H9 (cell line): ENCODE data around the gene LILRA6. TPM values are rescaled to one million over a fixed set of nuclear protein-coding genes. Genes with fewer than 3 reads are reported as not detected.

Source experiments
- DNase-seq: peaks from one replicate; pipeline ENCODE4 v3.0.0-alpha.2; 2017
- H2AFZ ChIP-seq: one replicate; pipeline ENCODE4 v1.6.1; 2013; ENCODE audit warnings: mild to moderate bottlenecking, low read length, control low read depth, moderate library complexity
- H2AK5ac ChIP-seq: 2 replicates; pipeline ENCODE4 v1.6.1; 2013; ENCODE audit warnings: low read length, control low read depth, mixed read lengths; ENCODE audit not compliant: insufficient read length
- H2BK120ac ChIP-seq: one replicate; pipeline ENCODE4 v1.6.1; 2013; ENCODE audit warnings: low read depth, mild to moderate bottlenecking, low read length, control low read depth, inconsistent platforms; ENCODE audit not compliant: poor library complexity, severe bottlenecking
- H2BK12ac ChIP-seq: 2 replicates; pipeline ENCODE4 v1.6.1; 2013; ENCODE audit warnings: low read length, control low read depth, mixed read lengths, low read depth; ENCODE audit not compliant: insufficient read length
- H2BK15ac ChIP-seq: 2 replicates; pipeline ENCODE4 v1.6.1; 2013; ENCODE audit warnings: low read depth, low read length, control low read depth
- H2BK20ac ChIP-seq: one replicate; pipeline ENCODE4 v1.6.1; 2013; ENCODE audit warnings: low read depth, mild to moderate bottlenecking, low read length, control low read depth, inconsistent platforms; ENCODE audit not compliant: poor library complexity, severe bottlenecking
- H2BK5ac ChIP-seq: 2 replicates; pipeline ENCODE4 v1.6.1; 2013; ENCODE audit warnings: low read length, control low read depth, mixed read lengths; ENCODE audit not compliant: insufficient read length
- H3K14ac ChIP-seq: 2 replicates; pipeline ENCODE4 v1.6.1; 2013; ENCODE audit warnings: low read length, control low read depth; ENCODE audit not compliant: insufficient read depth
- H3K18ac ChIP-seq: 2 replicates; pipeline ENCODE4 v1.6.1; 2013; ENCODE audit warnings: low read depth, mild to moderate bottlenecking, mixed read lengths, low read length, control low read depth; ENCODE audit not compliant: insufficient read length
- H3K23ac ChIP-seq: 2 replicates; pipeline ENCODE4 v1.6.1; 2013; ENCODE audit warnings: low read length, control low read depth, mixed read lengths, low read depth; ENCODE audit not compliant: insufficient read length
- H3K23me2 ChIP-seq: 2 replicates; pipeline ENCODE4 v1.6.1; 2013; ENCODE audit warnings: low read depth, mild to moderate bottlenecking, mixed read lengths, low read length, control low read depth; ENCODE audit not compliant: insufficient read length, poor library complexity, severe bottlenecking
- H3K27ac ChIP-seq: 2 replicates; pipeline ENCODE4 v1.5.1; 2013; ENCODE audit warnings: low read length, control low read depth, mixed read lengths, low read depth; ENCODE audit not compliant: insufficient read length
- H3K27me3 ChIP-seq: 2 replicates; pipeline ENCODE4 v1.6.1; 2013; ENCODE audit warnings: low read length, control low read depth, inconsistent platforms; ENCODE audit not compliant: insufficient read depth
- H3K4ac ChIP-seq: 2 replicates; pipeline ENCODE4 v1.6.1; 2013; ENCODE audit warnings: low read depth, mild to moderate bottlenecking, control low read depth, inconsistent platforms, low read length, moderate library complexity
- H3K4me1 ChIP-seq: 2 replicates; pipeline ENCODE4 v1.6.1; 2013; ENCODE audit warnings: low read length, control low read depth, inconsistent platforms; ENCODE audit not compliant: insufficient read depth
- H3K4me2 ChIP-seq: 2 replicates; pipeline ENCODE4 v1.6.1; 2013; ENCODE audit warnings: low read length, control low read depth, mixed read lengths; ENCODE audit not compliant: insufficient read length, insufficient read depth
- H3K56ac ChIP-seq: 2 replicates; pipeline ENCODE4 v1.6.1; 2013; ENCODE audit warnings: low read depth, mild to moderate bottlenecking, mixed read lengths, low read length, control low read depth; ENCODE audit not compliant: insufficient read length
- H3K79me1 ChIP-seq: 2 replicates; pipeline ENCODE4 v1.6.1; 2013; ENCODE audit warnings: low read depth, mild to moderate bottlenecking, moderate library complexity, low read length, control low read depth, inconsistent platforms; ENCODE audit not compliant: insufficient read depth, poor library complexity, severe bottlenecking
- H3K79me2 ChIP-seq: 2 replicates; pipeline ENCODE4 v1.6.1; 2013; ENCODE audit warnings: low read length, control low read depth, inconsistent platforms; ENCODE audit not compliant: insufficient read depth
- H3K9ac ChIP-seq: 2 replicates; pipeline ENCODE4 v1.6.1; 2013; ENCODE audit warnings: low read length, control low read depth, mixed read lengths; ENCODE audit not compliant: insufficient read length; ENCODE audit errors: extremely low read depth
- H3K9me3 ChIP-seq: one replicate; pipeline ENCODE4 v1.6.1; 2013; ENCODE audit warnings: low read depth, low read length, inconsistent platforms; ENCODE audit not compliant: control insufficient read depth
- H3T11ph ChIP-seq: one replicate; pipeline ENCODE4 v1.6.1; 2013; ENCODE audit warnings: mild to moderate bottlenecking, low read length, control low read depth, inconsistent platforms
- H4K20me1 ChIP-seq: one replicate; pipeline ENCODE4 v1.6.1; 2013; ENCODE audit not compliant: control insufficient read depth, insufficient read length, insufficient read depth
- H4K5ac ChIP-seq: 2 replicates; pipeline ENCODE4 v1.6.1; 2013; ENCODE audit warnings: low read depth, mild to moderate bottlenecking, mixed read lengths, low read length, control low read depth; ENCODE audit not compliant: insufficient read length
- H4K8ac ChIP-seq: replicated peaks from 2 replicates; pipeline ENCODE4 v1.6.1; 2013; ENCODE audit warnings: low read length, control low read depth, mixed read lengths, low read depth; ENCODE audit not compliant: insufficient read length
- H4K91ac ChIP-seq: 2 replicates; pipeline ENCODE4 v1.6.1; 2013; ENCODE audit warnings: low read depth, mild to moderate bottlenecking, moderate library complexity, mixed read lengths, low read length, control low read depth; ENCODE audit not compliant: insufficient read length
- H3K27ac Mint-ChIP-seq, 3 experiments: 2 replicates in 2 of 3; 3 replicates in 1 of 3; pipeline ENCODE4 v1.8.0; 2020 to 2021; ENCODE audit warnings: mixed read lengths in 3 of 3, mild to moderate bottlenecking in 1 of 3, moderate library complexity in 1 of 3
- H3K27me3 Mint-ChIP-seq: 2 replicates; pipeline ENCODE4 v1.8.0; 2021; ENCODE audit warnings: low read depth, mild to moderate bottlenecking, moderate library complexity, mixed read lengths
- H3K36me3 Mint-ChIP-seq, 3 experiments: 2 replicates in 2 of 3; 3 replicates in 1 of 3; pipeline ENCODE4 v1.8.0; 2020 to 2021; ENCODE audit warnings: low read depth in 3 of 3, mixed read lengths in 3 of 3; ENCODE audit not compliant: insufficient read depth in 1 of 3
- H3K4me1 Mint-ChIP-seq, 2 experiments: 2 replicates each; pipeline ENCODE4 v1.8.0; 2020; ENCODE audit warnings: mixed read lengths in 2 of 2
- H3K4me3 Mint-ChIP-seq, 2 experiments: 2 replicates in 1 of 2; 3 replicates in 1 of 2; pipeline ENCODE4 v1.8.0; 2020 to 2021; ENCODE audit warnings: mild to moderate bottlenecking in 2 of 2, mixed read lengths in 2 of 2, moderate library complexity in 1 of 2
- H3K9me3 Mint-ChIP-seq, 2 experiments: 2 replicates in 1 of 2; 3 replicates in 1 of 2; pipeline ENCODE4 v1.8.0; 2020; ENCODE audit warnings: mild to moderate bottlenecking in 2 of 2, mixed read lengths in 2 of 2, moderate library complexity in 1 of 2
- WGBS: extraction: QIAGEN DNeasy Blood & Tissue Kit; methylation state at CpG from one replicate; pipeline ENCODE4 v1.1.7; 2013; ENCODE audit warnings: missing lambda C conversion rate, low lambda C conversion rate, mixed read lengths; ENCODE audit not compliant: insufficient read length; ENCODE audit errors: extremely low coverage; 5-methylcytosine and 5-hydroxymethylcytosine counted together
- total RNA-seq: library from RNA; stranded (reverse); gene quantifications from 2 replicates; pipeline ENCODE4 v1.2.1, GENCODE V29; 2021
- TF ChIP-seq, protein P1 (sequence below): fragments of 200-600 bp; sonication (generic); conservative IDR thresholded peaks from 3 replicates; pipeline ENCODE4 v1.8.0; 2021; ENCODE audit warnings: antibody characterized with exemption, mild to moderate bottlenecking

Gene LILRA6
- total RNA-seq, 1 experiment from 2014 or later = not detected

DNA sequence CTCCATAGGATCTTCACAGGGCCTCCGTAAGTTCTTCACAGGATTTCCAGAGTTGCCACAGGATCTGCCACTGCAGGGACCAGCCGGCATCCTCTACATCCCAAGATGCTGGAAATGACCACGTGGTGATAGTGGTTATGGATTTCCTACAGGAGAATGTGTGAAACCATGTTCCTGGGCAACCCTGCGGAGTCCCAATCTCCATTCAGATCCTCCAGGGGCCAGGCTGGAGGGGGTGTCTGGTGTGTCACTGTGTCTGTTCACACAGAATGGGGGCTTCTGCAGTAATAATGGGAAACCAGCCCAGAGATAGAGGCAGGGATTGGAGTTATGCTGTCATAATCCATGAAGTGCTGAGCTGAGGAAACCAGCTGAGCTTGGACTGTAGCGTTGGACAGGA lies 8.6 kb downstream of the LILRA6 start:
- DNase-seq = no peak
- Histone ChIP-seq H3K9me3 (no peaks in the 10 kb centered on the region), H3K27ac (no peak overlapping the region), H2BK5ac (no peak overlapping the region), H3K14ac (no peak overlapping the region), H2BK15ac (no peak overlapping the region), H3K79me1 (no peaks in the 10 kb centered on the region), H2AFZ (no peak overlapping the region), H4K8ac (no peak overlapping the region), H3T11ph (no peak overlapping the region), H3K9ac (no peak overlapping the region), H2BK120ac (no peak overlapping the region), H3K23ac (no peak overlapping the region), H3K23me2 (no peaks in the 10 kb centered on the region), H2BK12ac (no peak overlapping the region), H3K4me2 (no peak overlapping the region), H3K27me3 (peaks cover 2% of the 10 kb centered on the region; the same call in 1 of the 2 replicates), H3K18ac (no peak overlapping the region), H4K20me1 (no peaks in the 10 kb centered on the region), H2AK5ac (no peak overlapping the region), H3K56ac (no peak overlapping the region), H4K5ac (no peak overlapping the region), H4K91ac (no peak overlapping the region), H3K4ac (no peak overlapping the region), H3K4me1 (no peaks in the 10 kb centered on the region), H3K79me2 (no peaks in the 10 kb centered on the region), H2BK20ac (no peak overlapping the region)
- Mint-ChIP-seq H3K36me3 (no peaks in the 10 kb centered on the region; a peak in 1 of 7 replicates), H3K27me3 (peaks cover 88% of the 10 kb centered on the region), H3K4me3 (no peak overlapping the region; a peak in 1 of 5 replicates), H3K4me1 (peaks cover 2 to 3% of the 10 kb centered on the region in 2 experiments; a peak in 3 of 4 replicates), H3K9me3 (peaks cover 14 to 17% of the 10 kb centered on the region in 2 experiments), H3K27ac (no peak overlapping the region)
- TF ChIP-seq, protein P1, sequence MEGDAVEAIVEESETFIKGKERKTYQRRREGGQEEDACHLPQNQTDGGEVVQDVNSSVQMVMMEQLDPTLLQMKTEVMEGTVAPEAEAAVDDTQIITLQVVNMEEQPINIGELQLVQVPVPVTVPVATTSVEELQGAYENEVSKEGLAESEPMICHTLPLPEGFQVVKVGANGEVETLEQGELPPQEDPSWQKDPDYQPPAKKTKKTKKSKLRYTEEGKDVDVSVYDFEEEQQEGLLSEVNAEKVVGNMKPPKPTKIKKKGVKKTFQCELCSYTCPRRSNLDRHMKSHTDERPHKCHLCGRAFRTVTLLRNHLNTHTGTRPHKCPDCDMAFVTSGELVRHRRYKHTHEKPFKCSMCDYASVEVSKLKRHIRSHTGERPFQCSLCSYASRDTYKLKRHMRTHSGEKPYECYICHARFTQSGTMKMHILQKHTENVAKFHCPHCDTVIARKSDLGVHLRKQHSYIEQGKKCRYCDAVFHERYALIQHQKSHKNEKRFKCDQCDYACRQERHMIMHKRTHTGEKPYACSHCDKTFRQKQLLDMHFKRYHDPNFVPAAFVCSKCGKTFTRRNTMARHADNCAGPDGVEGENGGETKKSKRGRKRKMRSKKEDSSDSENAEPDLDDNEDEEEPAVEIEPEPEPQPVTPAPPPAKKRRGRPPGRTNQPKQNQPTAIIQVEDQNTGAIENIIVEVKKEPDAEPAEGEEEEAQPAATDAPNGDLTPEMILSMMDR = no peak
- WGBS = no CpG with 5 or more reads among the region's 5 CpGs
